H9 (cell line): ENCODE data around the gene NOX5. TPM values are rescaled to one million over a fixed set of nuclear protein-coding genes. Genes with fewer than 3 reads are reported as not detected.

Experiments
- DNase-seq: peaks from one replicate; pipeline ENCODE4 v3.0.0-alpha.2; 2017
- H2AFZ ChIP-seq: one replicate; pipeline ENCODE4 v1.6.1; 2013; ENCODE audit warnings: mild to moderate bottlenecking, low read length, control low read depth, moderate library complexity
- H2AK5ac ChIP-seq: 2 replicates; pipeline ENCODE4 v1.6.1; 2013; ENCODE audit warnings: low read length, control low read depth, mixed read lengths; ENCODE audit not compliant: insufficient read length
- H2BK120ac ChIP-seq: one replicate; pipeline ENCODE4 v1.6.1; 2013; ENCODE audit warnings: low read depth, mild to moderate bottlenecking, low read length, control low read depth, inconsistent platforms; ENCODE audit not compliant: poor library complexity, severe bottlenecking
- H2BK12ac ChIP-seq: 2 replicates; pipeline ENCODE4 v1.6.1; 2013; ENCODE audit warnings: low read length, control low read depth, mixed read lengths, low read depth; ENCODE audit not compliant: insufficient read length
- H2BK15ac ChIP-seq: 2 replicates; pipeline ENCODE4 v1.6.1; 2013; ENCODE audit warnings: low read depth, low read length, control low read depth
- H2BK20ac ChIP-seq: one replicate; pipeline ENCODE4 v1.6.1; 2013; ENCODE audit warnings: low read depth, mild to moderate bottlenecking, low read length, control low read depth, inconsistent platforms; ENCODE audit not compliant: poor library complexity, severe bottlenecking
- H2BK5ac ChIP-seq: 2 replicates; pipeline ENCODE4 v1.6.1; 2013; ENCODE audit warnings: low read length, control low read depth, mixed read lengths; ENCODE audit not compliant: insufficient read length
- H3K14ac ChIP-seq: 2 replicates; pipeline ENCODE4 v1.6.1; 2013; ENCODE audit warnings: low read length, control low read depth; ENCODE audit not compliant: insufficient read depth
- H3K18ac ChIP-seq: 2 replicates; pipeline ENCODE4 v1.6.1; 2013; ENCODE audit warnings: low read depth, mild to moderate bottlenecking, mixed read lengths, low read length, control low read depth; ENCODE audit not compliant: insufficient read length
- H3K23ac ChIP-seq: 2 replicates; pipeline ENCODE4 v1.6.1; 2013; ENCODE audit warnings: low read length, control low read depth, mixed read lengths, low read depth; ENCODE audit not compliant: insufficient read length
- H3K23me2 ChIP-seq: 2 replicates; pipeline ENCODE4 v1.6.1; 2013; ENCODE audit warnings: low read depth, mild to moderate bottlenecking, mixed read lengths, low read length, control low read depth; ENCODE audit not compliant: insufficient read length, poor library complexity, severe bottlenecking
- H3K27ac ChIP-seq: 2 replicates; pipeline ENCODE4 v1.5.1; 2013; ENCODE audit warnings: low read length, control low read depth, mixed read lengths, low read depth; ENCODE audit not compliant: insufficient read length
- H3K27me3 ChIP-seq: 2 replicates; pipeline ENCODE4 v1.6.1; 2013; ENCODE audit warnings: low read length, control low read depth, inconsistent platforms; ENCODE audit not compliant: insufficient read depth
- H3K4ac ChIP-seq: 2 replicates; pipeline ENCODE4 v1.6.1; 2013; ENCODE audit warnings: low read depth, mild to moderate bottlenecking, control low read depth, inconsistent platforms, low read length, moderate library complexity
- H3K4me1 ChIP-seq: 2 replicates; pipeline ENCODE4 v1.6.1; 2013; ENCODE audit warnings: low read length, control low read depth, inconsistent platforms; ENCODE audit not compliant: insufficient read depth
- H3K4me2 ChIP-seq: 2 replicates; pipeline ENCODE4 v1.6.1; 2013; ENCODE audit warnings: low read length, control low read depth, mixed read lengths; ENCODE audit not compliant: insufficient read length, insufficient read depth
- H3K56ac ChIP-seq: 2 replicates; pipeline ENCODE4 v1.6.1; 2013; ENCODE audit warnings: low read depth, mild to moderate bottlenecking, mixed read lengths, low read length, control low read depth; ENCODE audit not compliant: insufficient read length
- H3K79me1 ChIP-seq: 2 replicates; pipeline ENCODE4 v1.6.1; 2013; ENCODE audit warnings: low read depth, mild to moderate bottlenecking, moderate library complexity, low read length, control low read depth, inconsistent platforms; ENCODE audit not compliant: insufficient read depth, poor library complexity, severe bottlenecking
- H3K79me2 ChIP-seq: 2 replicates; pipeline ENCODE4 v1.6.1; 2013; ENCODE audit warnings: low read length, control low read depth, inconsistent platforms; ENCODE audit not compliant: insufficient read depth
- H3K9ac ChIP-seq: 2 replicates; pipeline ENCODE4 v1.6.1; 2013; ENCODE audit warnings: low read length, control low read depth, mixed read lengths; ENCODE audit not compliant: insufficient read length; ENCODE audit errors: extremely low read depth
- H3K9me3 ChIP-seq: one replicate; pipeline ENCODE4 v1.6.1; 2013; ENCODE audit warnings: low read depth, low read length, inconsistent platforms; ENCODE audit not compliant: control insufficient read depth
- H3T11ph ChIP-seq: one replicate; pipeline ENCODE4 v1.6.1; 2013; ENCODE audit warnings: mild to moderate bottlenecking, low read length, control low read depth, inconsistent platforms
- H4K20me1 ChIP-seq: one replicate; pipeline ENCODE4 v1.6.1; 2013; ENCODE audit not compliant: control insufficient read depth, insufficient read length, insufficient read depth
- H4K5ac ChIP-seq: 2 replicates; pipeline ENCODE4 v1.6.1; 2013; ENCODE audit warnings: low read depth, mild to moderate bottlenecking, mixed read lengths, low read length, control low read depth; ENCODE audit not compliant: insufficient read length
- H4K8ac ChIP-seq: replicated peaks from 2 replicates; pipeline ENCODE4 v1.6.1; 2013; ENCODE audit warnings: low read length, control low read depth, mixed read lengths, low read depth; ENCODE audit not compliant: insufficient read length
- H4K91ac ChIP-seq: 2 replicates; pipeline ENCODE4 v1.6.1; 2013; ENCODE audit warnings: low read depth, mild to moderate bottlenecking, moderate library complexity, mixed read lengths, low read length, control low read depth; ENCODE audit not compliant: insufficient read length
- H3K27ac Mint-ChIP-seq, 3 experiments: 2 replicates in 2 of 3; 3 replicates in 1 of 3; pipeline ENCODE4 v1.8.0; 2020 to 2021; ENCODE audit warnings: mixed read lengths in 3 of 3, mild to moderate bottlenecking in 1 of 3, moderate library complexity in 1 of 3
- H3K27me3 Mint-ChIP-seq: 2 replicates; pipeline ENCODE4 v1.8.0; 2021; ENCODE audit warnings: low read depth, mild to moderate bottlenecking, moderate library complexity, mixed read lengths
- H3K36me3 Mint-ChIP-seq, 3 experiments: 2 replicates in 2 of 3; 3 replicates in 1 of 3; pipeline ENCODE4 v1.8.0; 2020 to 2021; ENCODE audit warnings: low read depth in 3 of 3, mixed read lengths in 3 of 3; ENCODE audit not compliant: insufficient read depth in 1 of 3
- H3K4me1 Mint-ChIP-seq, 2 experiments: 2 replicates each; pipeline ENCODE4 v1.8.0; 2020; ENCODE audit warnings: mixed read lengths in 2 of 2
- H3K4me3 Mint-ChIP-seq, 2 experiments: 2 replicates in 1 of 2; 3 replicates in 1 of 2; pipeline ENCODE4 v1.8.0; 2020 to 2021; ENCODE audit warnings: mild to moderate bottlenecking in 2 of 2, mixed read lengths in 2 of 2, moderate library complexity in 1 of 2
- H3K9me3 Mint-ChIP-seq, 2 experiments: 2 replicates in 1 of 2; 3 replicates in 1 of 2; pipeline ENCODE4 v1.8.0; 2020; ENCODE audit warnings: mild to moderate bottlenecking in 2 of 2, mixed read lengths in 2 of 2, moderate library complexity in 1 of 2
- CTCF ChIP-seq: fragments of 200-600 bp; sonication (generic); conservative IDR thresholded peaks from 3 replicates; pipeline ENCODE4 v1.8.0; 2021; ENCODE audit warnings: antibody characterized with exemption, mild to moderate bottlenecking
- WGBS: extraction: QIAGEN DNeasy Blood & Tissue Kit; methylation state at CpG from one replicate; pipeline ENCODE4 v1.1.7; 2013; ENCODE audit warnings: missing lambda C conversion rate, low lambda C conversion rate, mixed read lengths; ENCODE audit not compliant: insufficient read length; ENCODE audit errors: extremely low coverage; 5-methylcytosine and 5-hydroxymethylcytosine counted together
- total RNA-seq: library from RNA; stranded (reverse); gene quantifications from 2 replicates; pipeline ENCODE4 v1.2.1, GENCODE V29; 2021

The NOX5 gene
- total RNA-seq, 1 experiment from 2014 or later = 0.04 TPM

GRCh38 chr15:69004011-69004410, 10.5 kb upstream of the NOX5 start:
- H3K18ac ChIP-seq = no peak overlapping the region
- H3K9me3 Mint-ChIP-seq = peaks cover 14 to 15% of the 10 kb centered on the region in 2 experiments
- no peak overlapping the region for H3K27ac ChIP-seq
- no peak overlapping the region for H3T11ph ChIP-seq
- no peak overlapping the region for H3K14ac ChIP-seq
- H2BK20ac ChIP-seq = no peak overlapping the region
- no peak overlapping the region for H2BK120ac ChIP-seq
- H4K8ac ChIP-seq = no peak overlapping the region
- H2AK5ac ChIP-seq = no peak overlapping the region
- H3K23ac ChIP-seq = no peak overlapping the region
- H3K23me2 ChIP-seq = no peaks in the 10 kb centered on the region
- no peak overlapping the region for H3K4me2 ChIP-seq
- no peaks in the 10 kb centered on the region for H3K79me1 ChIP-seq
- no peak overlapping the region for H4K91ac ChIP-seq
- H3K79me2 ChIP-seq = no peaks in the 10 kb centered on the region
- no peaks in the 10 kb centered on the region for H3K27me3 Mint-ChIP-seq
- no peak overlapping the region for H2BK15ac ChIP-seq
- H3K9ac ChIP-seq = no peak overlapping the region
- H2BK12ac ChIP-seq = no peak overlapping the region
- no peak for DNase-seq
- H3K4me1 Mint-ChIP-seq = peaks cover 27 to 29% of the 10 kb centered on the region in 2 experiments
- H3K36me3 Mint-ChIP-seq = peaks cover 6 to 16% (median 9%) of the 10 kb centered on the region in 3 experiments
- H3K56ac ChIP-seq = no peak overlapping the region
- H4K5ac ChIP-seq = no peak overlapping the region
- H3K4ac ChIP-seq = no peak overlapping the region
- no peak overlapping the region for H2AFZ ChIP-seq
- TF ChIP-seq CTCF = no peak
- no CpG with 5 or more reads among the region's 2 CpGs for WGBS
- no peak overlapping the region for H2BK5ac ChIP-seq
- H3K4me3 Mint-ChIP-seq = no peak overlapping the region
- H3K9me3 ChIP-seq = peaks cover 8% of the 10 kb centered on the region
- no peaks in the 10 kb centered on the region for H3K27me3 ChIP-seq
- H3K27ac Mint-ChIP-seq = no peak overlapping the region
- H3K4me1 ChIP-seq = peaks cover 12% of the 10 kb centered on the region; the same call in 1 of the 2 replicates
- no peaks in the 10 kb centered on the region for H4K20me1 ChIP-seq
